Gastrocnemius medialis (tissue), 4 donors: ENCODE data around the gene HDAC6. TPM values are rescaled to one million over a fixed set of nuclear protein-coding genes. Genes with fewer than 3 reads are reported as not detected.

ENCODE experiments used
- ATAC-seq, 2 donors: fragments of 150-250 bp; one replicate each; pipeline ENCODE4 v1.9.1; 2016
- DNase-seq, 2 donors: peaks; one replicate each; pipeline ENCODE4 v3.0.0-alpha.2; 2019
- H3K27ac ChIP-seq, 4 donors: fragments of 200-600 bp; sonication (generic); 1 replicate in 1 of 4; 2 replicates in 3 of 4; pipeline ENCODE4 v1.5.1; 2016 to 2018; ENCODE audit warnings: mild to moderate bottlenecking in 2 of 4, moderate library complexity in 1 of 4
- H3K27me3 ChIP-seq, 3 donors: fragments of 200-600 bp; sonication (generic) in 2 of 3; 1 replicate in 1 of 3; 2 replicates in 2 of 3; pipeline versions ENCODE4 v1.5.1 to v1.6.0; 2016 to 2019; ENCODE audit warnings: mild to moderate bottlenecking in 1 of 3, moderate library complexity in 1 of 3
- H3K36me3 ChIP-seq, 2 donors: fragments of 200-600 bp; sonication (generic) in 1 of 2; one replicate each; pipeline ENCODE4 v1.5.1; 2017 to 2018
- H3K4me1 ChIP-seq, 2 donors: fragments of 200-600 bp; sonication (generic) in 1 of 2; one replicate each; pipeline ENCODE4 v1.5.1; 2016 to 2017; ENCODE audit warnings: mild to moderate bottlenecking in 2 of 2
- H3K4me3 ChIP-seq, 4 donors: fragments of 200-600 bp; sonication (generic) in 3 of 4; 1 replicate in 1 of 4; 2 replicates in 3 of 4; pipeline ENCODE4 v1.5.1; 2016 to 2019; ENCODE audit warnings: mild to moderate bottlenecking in 2 of 4
- H3K9me3 ChIP-seq, 3 donors: fragments of 200-600 bp; sonication (generic) in 2 of 3; 1 replicate in 1 of 3; 2 replicates in 2 of 3; pipeline ENCODE4 v1.5.1; 2016 to 2019
- CTCF ChIP-seq, 5 experiments: fragments of 450-650 bp in 3 of 5; fragments of 200-600 bp in 2 of 5; sonication (generic) in 2 of 5; IDR thresholded peaks in 4 of 5; conservative IDR thresholded peaks in 1 of 5; 1 replicate in 4 of 5; 2 replicates in 1 of 5; pipeline ENCODE4 v1.5.1; 2016 to 2019; ENCODE audit warnings: antibody characterized with exemption in 5 of 5, mild to moderate bottlenecking in 3 of 5, moderate library complexity in 3 of 5
- POLR2A ChIP-seq, 2 donors: fragments of 450-650 bp; IDR thresholded peaks; one replicate each; pipeline ENCODE4 v1.6.1; 2017; ENCODE audit warnings: antibody characterized with exemption in 2 of 2, mild to moderate bottlenecking in 2 of 2, moderate library complexity in 2 of 2
- in situ Hi-C, 4 donors: fragments of 200-750 bp; cut with MboI; loops; one replicate each; pipeline versions ENCODE4 v1.15.0 to v1.8.0; 2017; ENCODE audit warnings: low sequenced_read_pairs in 4 of 4
- intact Hi-C: fragments of 100-400 bp; cut with DNase I; formaldehyde crosslinking; loops from one replicate; pipeline ENCODE4 v1.15.1; 2023; ENCODE audit warnings: low total_unique reads
- total RNA-seq, 4 donors: library from RNA; depleted of rRNA; stranded (reverse); fragments of >200 nt; gene quantifications; one replicate each; pipeline versions ENCODE4 v1.1.0 to v1.2.3, GENCODE V29; 2016

HDAC6 gene
- total RNA-seq, 4 donors from 2014 or later = 38.2 to 92.2 (median 61.3) TPM

GRCh38 chrX:48761674-48762471 is 40.0 kb upstream of the HDAC6 start, which contains the start of gene GLOD5:
TSS of gene GLOD5 (plus strand) at chrX:48761747. CDS start at chrX:48761791, 44 bp downstream.
- no peak for ATAC-seq
- TF ChIP-seq POLR2A (IDR thresholded peaks at IDR 0.05) = no peak
- no peak for TF ChIP-seq CTCF (IDR thresholded peaks at IDR 0.05 in 4 of 5, conservative IDR thresholded peaks at IDR 0.05 in 1 of 5)
- H3K27ac ChIP-seq = no peak within 1 kb of the TSS
- no peak within 1 kb of the TSS for H3K4me3 ChIP-seq
- H3K4me1 ChIP-seq = no peaks in the 10 kb centered on the region
- no peaks in the 10 kb centered on the region for H3K9me3 ChIP-seq
- in situ Hi-C loops = loop anchor here in 1 of 4 donors (10.0 kb wide), 1 partner anchor 57 kb away; no protein-coding TSS in a partner anchor
- no peaks in the 10 kb centered on the region for H3K36me3 ChIP-seq
- DNase-seq = no peak
- intact Hi-C loops = no loop called here
- H3K27me3 ChIP-seq = peaks cover 0 to 9% (median 0%) of the 10 kb centered on the region in 3 donors

GRCh38 chrX:48769230-48769629 is 32.6 kb upstream of the HDAC6 start:
- no peak for ATAC-seq
- intact Hi-C loops = no loop called here
- no peak for DNase-seq

GRCh38 chrX:48770296-48770695 is 31.6 kb upstream of the HDAC6 start:
- Histone ChIP-seq H3K36me3 (no peaks in the 10 kb centered on the region), H3K27ac (no peak overlapping the region), H3K4me3 (no peak overlapping the region), H3K9me3 (no peaks in the 10 kb centered on the region), H3K4me1 (no peaks in the 10 kb centered on the region), H3K27me3 (no peaks in the 10 kb centered on the region)
- intact Hi-C loops (no loop called here), in situ Hi-C loops (no loop called here)
- no peak for ATAC-seq
- no peak for DNase-seq
- TF ChIP-seq CTCF (IDR thresholded peaks at IDR 0.05 in 4 of 5, conservative IDR thresholded peaks at IDR 0.05 in 1 of 5) (no peak), POLR2A (IDR thresholded peaks at IDR 0.05) (no peak)

More at GRCh38 chrX:48769230-48769629, 32.6 kb upstream of the HDAC6 start:
- Histone ChIP-seq H3K27ac (no peak overlapping the region), H3K4me1 (no peaks in the 10 kb centered on the region), H3K9me3 (no peaks in the 10 kb centered on the region), H3K36me3 (no peaks in the 10 kb centered on the region), H3K4me3 (no peak overlapping the region), H3K27me3 (peaks cover 0 to 5% (median 0%) of the 10 kb centered on the region in 3 donors)
- in situ Hi-C loops = loop anchor here in 1 of 4 donors (10.0 kb wide), 1 partner anchor 64 kb away; no protein-coding TSS in a partner anchor
- TF ChIP-seq POLR2A (IDR thresholded peaks at IDR 0.05) (no peak), CTCF (IDR thresholded peaks at IDR 0.05 in 4 of 5, conservative IDR thresholded peaks at IDR 0.05 in 1 of 5) (no peak)

GRCh38 chrX:48772602-48773001 is 29.3 kb upstream of the HDAC6 start:
- H3K27me3 ChIP-seq = no peaks in the 10 kb centered on the region
- in situ Hi-C loops (no loop called here), intact Hi-C loops (no loop called here)
- H3K27ac ChIP-seq = no peak overlapping the region
- ATAC-seq = no peak
- TF ChIP-seq CTCF (IDR thresholded peaks at IDR 0.05 in 4 of 5, conservative IDR thresholded peaks at IDR 0.05 in 1 of 5) (no peak), POLR2A (IDR thresholded peaks at IDR 0.05) (no peak)
- no peaks in the 10 kb centered on the region for H3K36me3 ChIP-seq
- no peaks in the 10 kb centered on the region for H3K9me3 ChIP-seq
- DNase-seq = no peak
- H3K4me1 ChIP-seq = no peaks in the 10 kb centered on the region
- no peak overlapping the region for H3K4me3 ChIP-seq
